ENCODE results near the gene MYT1. TPM values are rescaled to one million over a fixed set of nuclear protein-coding genes. Genes with fewer than 3 reads are reported as not detected.

The MYT1 gene
- total and polyA plus RNA-seq, 2 experiments from 2014 or later = 0.03 to 0.06 TPM

- H3K79me2 ChIP-seq = no peaks in the 10 kb centered on the region
- no peaks in the 10 kb centered on the region for H3K36me3 ChIP-seq (replicated peaks; ENCODE audit: insufficient read depth, low read depth)
- H3K9me3 ChIP-seq (ENCODE audit: low read depth) = no peaks in the 10 kb centered on the region
- peaks cover 11% of the 10 kb centered on the region for H3K4me1 ChIP-seq (ENCODE audit: insufficient read depth)
- 44% methylated on average over 6 of the region's 6 CpGs for WGBS (ENCODE audit: low lambda C conversion rate, missing lambda C conversion rate)
- H3K27ac ChIP-seq = no peak overlapping the region
- H3K4me2 ChIP-seq = no peak overlapping the region
- H3K4me3 ChIP-seq = no peak overlapping the region
- no peaks in the 10 kb centered on the region for H3K9me2 ChIP-seq (replicated peaks; ENCODE audit: insufficient read depth)
- H4K20me1 ChIP-seq (ENCODE audit: insufficient read depth, poor library complexity, severe bottlenecking) = no peaks in the 10 kb centered on the region
- no peak overlapping the region for H2AFZ ChIP-seq
- no peak for TF ChIP-seq CTCF (IDR thresholded peaks at IDR 0.05; ENCODE audit: poor library complexity)
- TF ChIP-seq EZH2phosphoT487 (IDR thresholded peaks at IDR 0.05; ENCODE audit: low read depth, severe bottlenecking, unreplicated experiment) = no peak
- TF ChIP-seq EZH2 (IDR thresholded peaks at IDR 0.05; ENCODE audit: borderline replicate concordance) = no peak
- no peak for DNase-seq (ENCODE audit: low spot score)
- no peaks in the 10 kb centered on the region for H3K27me3 ChIP-seq
Observed at GRCh38 chr20:64214952-64215351, 50.7 kb downstream of the MYT1 start.

GRCh38 chr20:64216036-64216435 lies 51.8 kb downstream of the MYT1 start:
- Histone ChIP-seq H3K9me3 (ENCODE audit: low read depth) (no peaks in the 10 kb centered on the region), H3K27me3 (no peaks in the 10 kb centered on the region), H3K27ac (no peak overlapping the region), H3K36me3 (replicated peaks; ENCODE audit: insufficient read depth, low read depth) (no peaks in the 10 kb centered on the region), H2AFZ (no peak overlapping the region), H3K4me3 (no peak overlapping the region), H3K4me2 (no peak overlapping the region), H4K20me1 (ENCODE audit: insufficient read depth, poor library complexity, severe bottlenecking) (no peaks in the 10 kb centered on the region), H3K4me1 (ENCODE audit: insufficient read depth) (peaks cover 16% of the 10 kb centered on the region), H3K79me2 (no peaks in the 10 kb centered on the region), H3K9me2 (replicated peaks; ENCODE audit: insufficient read depth) (no peaks in the 10 kb centered on the region)
- no peak for TF ChIP-seq EZH2 (IDR thresholded peaks at IDR 0.05; ENCODE audit: borderline replicate concordance)
- no peak for TF ChIP-seq CTCF (IDR thresholded peaks at IDR 0.05; ENCODE audit: poor library complexity)
- no peak for TF ChIP-seq EZH2phosphoT487 (IDR thresholded peaks at IDR 0.05; ENCODE audit: low read depth, severe bottlenecking, unreplicated experiment)
- no peak for DNase-seq (ENCODE audit: low spot score)
- 79% methylated on average over 3 of the region's 3 CpGs for WGBS (ENCODE audit: low lambda C conversion rate, missing lambda C conversion rate)

- no peaks in the 10 kb centered on the region for H4K20me1 ChIP-seq (ENCODE audit: insufficient read depth, poor library complexity, severe bottlenecking)
- no peaks in the 10 kb centered on the region for H3K36me3 ChIP-seq (replicated peaks; ENCODE audit: insufficient read depth, low read depth)
- H3K9me3 ChIP-seq (ENCODE audit: low read depth) = no peaks in the 10 kb centered on the region
- TF ChIP-seq EZH2 (IDR thresholded peaks at IDR 0.05; ENCODE audit: borderline replicate concordance) (no peak), EZH2phosphoT487 (IDR thresholded peaks at IDR 0.05; ENCODE audit: low read depth, severe bottlenecking, unreplicated experiment) (no peak), CTCF (IDR thresholded peaks at IDR 0.05; ENCODE audit: poor library complexity) (no peak)
- no peak overlapping the region for H2AFZ ChIP-seq
- no peak overlapping the region for H3K4me2 ChIP-seq
- no peak overlapping the region for H3K4me3 ChIP-seq
- no peaks in the 10 kb centered on the region for H3K9me2 ChIP-seq (replicated peaks; ENCODE audit: insufficient read depth)
- no peaks in the 10 kb centered on the region for H3K27me3 ChIP-seq
- no peak overlapping the region for H3K27ac ChIP-seq
- peaks cover 19% of the 10 kb centered on the region for H3K4me1 ChIP-seq (ENCODE audit: insufficient read depth)
- H3K79me2 ChIP-seq = no peaks in the 10 kb centered on the region
- 92% methylated on average over 11 of the region's 11 CpGs for WGBS (ENCODE audit: low lambda C conversion rate, missing lambda C conversion rate)
- no peak for DNase-seq (ENCODE audit: low spot score)
Observed at GRCh38 chr20:64216910-64217309, 52.7 kb downstream of the MYT1 start.

Measured in hepatocyte (in vitro differentiated cells).